Breast epithelium (tissue), 3 donors: Measurements from ENCODE around the gene LSM10.

Experiments
- POLR2A ChIP-seq: fragments of 450-650 bp; IDR thresholded peaks from one replicate; pipeline ENCODE4 v1.6.1; 2016; ENCODE audit warnings: antibody characterized with exemption, mild to moderate bottlenecking, moderate library complexity
- TF ChIP-seq, protein P1 (sequence below), 3 donors: fragments of 450-650 bp; IDR thresholded peaks; one replicate each; pipeline ENCODE4 v1.5.1; 2016 to 2017; ENCODE audit warnings: antibody characterized with exemption in 3 of 3, mild to moderate bottlenecking in 3 of 3, moderate library complexity in 3 of 3

GRCh38 chr1:36406440-36406839 is 8.7 kb upstream of the LSM10 start:
- no peak for TF ChIP-seq POLR2A
- TF ChIP-seq, protein P1, sequence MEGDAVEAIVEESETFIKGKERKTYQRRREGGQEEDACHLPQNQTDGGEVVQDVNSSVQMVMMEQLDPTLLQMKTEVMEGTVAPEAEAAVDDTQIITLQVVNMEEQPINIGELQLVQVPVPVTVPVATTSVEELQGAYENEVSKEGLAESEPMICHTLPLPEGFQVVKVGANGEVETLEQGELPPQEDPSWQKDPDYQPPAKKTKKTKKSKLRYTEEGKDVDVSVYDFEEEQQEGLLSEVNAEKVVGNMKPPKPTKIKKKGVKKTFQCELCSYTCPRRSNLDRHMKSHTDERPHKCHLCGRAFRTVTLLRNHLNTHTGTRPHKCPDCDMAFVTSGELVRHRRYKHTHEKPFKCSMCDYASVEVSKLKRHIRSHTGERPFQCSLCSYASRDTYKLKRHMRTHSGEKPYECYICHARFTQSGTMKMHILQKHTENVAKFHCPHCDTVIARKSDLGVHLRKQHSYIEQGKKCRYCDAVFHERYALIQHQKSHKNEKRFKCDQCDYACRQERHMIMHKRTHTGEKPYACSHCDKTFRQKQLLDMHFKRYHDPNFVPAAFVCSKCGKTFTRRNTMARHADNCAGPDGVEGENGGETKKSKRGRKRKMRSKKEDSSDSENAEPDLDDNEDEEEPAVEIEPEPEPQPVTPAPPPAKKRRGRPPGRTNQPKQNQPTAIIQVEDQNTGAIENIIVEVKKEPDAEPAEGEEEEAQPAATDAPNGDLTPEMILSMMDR (IDR thresholded peaks at IDR 0.05): no peak
